ENCODE results near the gene KRT2. TPM values are rescaled to one million over a fixed set of nuclear protein-coding genes. Genes with fewer than 3 reads are reported as not detected.

Gene KRT2
- total RNA-seq, 1 donor from 2014 or later = not detected

- no peaks in the 10 kb centered on the region for H3K4me1 Mint-ChIP-seq
- H3K27me3 Mint-ChIP-seq (ENCODE audit: low read depth) = peaks cover 39% of the 10 kb centered on the region
- DNase-seq (ENCODE audit: low read depth, low spot score) = no peak
- no peak overlapping the region for H3K4me3 Mint-ChIP-seq
- no peak for TF ChIP-seq CTCF (conservative IDR thresholded peaks at IDR 0.05)
- H3K9me3 Mint-ChIP-seq = no peaks in the 10 kb centered on the region
- no peak overlapping the region for H3K27ac Mint-ChIP-seq (ENCODE audit: unreplicated experiment)
- H3K36me3 Mint-ChIP-seq (ENCODE audit: low read depth) = no peaks in the 10 kb centered on the region
These were observed 14.7 kb downstream of the KRT2 start for GRCh38 chr12:52637299-52637698.

- H3K9me3 Mint-ChIP-seq = no peaks in the 10 kb centered on the region
- no peaks in the 10 kb centered on the region for H3K36me3 Mint-ChIP-seq (ENCODE audit: low read depth)
- H3K4me1 Mint-ChIP-seq = no peaks in the 10 kb centered on the region
- no peak overlapping the region for H3K27ac Mint-ChIP-seq (ENCODE audit: unreplicated experiment)
- H3K27me3 Mint-ChIP-seq (ENCODE audit: low read depth) = peaks cover 35% of the 10 kb centered on the region
- H3K4me3 Mint-ChIP-seq = no peak overlapping the region
- no peak for TF ChIP-seq CTCF (conservative IDR thresholded peaks at IDR 0.05)
- DNase-seq (ENCODE audit: low read depth, low spot score) = no peak
These were observed 15.3 kb downstream of the KRT2 start for GRCh38 chr12:52636592-52637258.

DNA sequence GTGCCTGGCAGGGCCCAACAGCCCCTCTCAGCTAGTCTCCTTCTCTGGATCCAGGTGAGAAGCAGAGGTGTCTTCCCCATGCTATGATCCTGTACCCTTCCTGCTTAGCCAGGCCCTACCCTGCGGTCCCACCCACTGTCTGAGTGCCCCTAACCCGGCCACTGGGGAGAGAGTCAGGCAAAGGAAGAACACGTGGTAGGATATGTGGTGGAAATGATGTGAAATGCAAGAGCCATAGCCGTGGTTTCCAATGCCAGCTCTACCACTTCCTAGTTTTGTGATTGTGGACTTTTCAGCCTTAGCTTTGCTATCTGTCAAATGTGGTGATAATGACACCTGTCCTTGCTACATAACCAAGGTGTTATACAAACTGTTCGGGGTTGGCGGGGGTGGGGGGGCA is 15.8 kb downstream of the KRT2 start:
- no peak for TF ChIP-seq CTCF (conservative IDR thresholded peaks at IDR 0.05)
- no peak overlapping the region for H3K27ac Mint-ChIP-seq (ENCODE audit: unreplicated experiment)
- no peaks in the 10 kb centered on the region for H3K9me3 Mint-ChIP-seq
- peaks cover 30% of the 10 kb centered on the region for H3K27me3 Mint-ChIP-seq (ENCODE audit: low read depth)
- H3K36me3 Mint-ChIP-seq (ENCODE audit: low read depth) = no peaks in the 10 kb centered on the region
- no peak for DNase-seq (ENCODE audit: low read depth, low spot score)
- H3K4me1 Mint-ChIP-seq = no peaks in the 10 kb centered on the region
- H3K4me3 Mint-ChIP-seq = no peak overlapping the region

- H3K36me3 Mint-ChIP-seq (ENCODE audit: low read depth) = no peaks in the 10 kb centered on the region
- no peak for TF ChIP-seq CTCF (conservative IDR thresholded peaks at IDR 0.05)
- H3K27me3 Mint-ChIP-seq (ENCODE audit: low read depth) = peaks cover 17% of the 10 kb centered on the region
- no peaks in the 10 kb centered on the region for H3K9me3 Mint-ChIP-seq
- H3K4me1 Mint-ChIP-seq = no peaks in the 10 kb centered on the region
- DNase-seq (ENCODE audit: low read depth, low spot score) = no peak
- H3K4me3 Mint-ChIP-seq = no peak overlapping the region
- no peak overlapping the region for H3K27ac Mint-ChIP-seq (ENCODE audit: unreplicated experiment)
These were observed 17.6 kb downstream of the KRT2 start for GRCh38 chr12:52634266-52635056.

- TF ChIP-seq CTCF (conservative IDR thresholded peaks at IDR 0.05) = no peak
- no peak overlapping the region for H3K4me3 Mint-ChIP-seq
- H3K36me3 Mint-ChIP-seq (ENCODE audit: low read depth) = no peaks in the 10 kb centered on the region
- no peak for DNase-seq (ENCODE audit: low read depth, low spot score)
- peaks cover 13% of the 10 kb centered on the region for H3K27me3 Mint-ChIP-seq (ENCODE audit: low read depth)
- H3K4me1 Mint-ChIP-seq = no peaks in the 10 kb centered on the region
- H3K9me3 Mint-ChIP-seq = no peaks in the 10 kb centered on the region
- H3K27ac Mint-ChIP-seq (ENCODE audit: unreplicated experiment) = no peak overlapping the region
These were observed 18.6 kb downstream of the KRT2 start for GRCh38 chr12:52633383-52633782.

All from neural crest cell (in vitro differentiated cells).